Measurements from ENCODE around the gene LBP.
A peak's percentile ranks its signal among the peaks of the same experiment; 100 is the strongest.

The LBP gene, protein sequence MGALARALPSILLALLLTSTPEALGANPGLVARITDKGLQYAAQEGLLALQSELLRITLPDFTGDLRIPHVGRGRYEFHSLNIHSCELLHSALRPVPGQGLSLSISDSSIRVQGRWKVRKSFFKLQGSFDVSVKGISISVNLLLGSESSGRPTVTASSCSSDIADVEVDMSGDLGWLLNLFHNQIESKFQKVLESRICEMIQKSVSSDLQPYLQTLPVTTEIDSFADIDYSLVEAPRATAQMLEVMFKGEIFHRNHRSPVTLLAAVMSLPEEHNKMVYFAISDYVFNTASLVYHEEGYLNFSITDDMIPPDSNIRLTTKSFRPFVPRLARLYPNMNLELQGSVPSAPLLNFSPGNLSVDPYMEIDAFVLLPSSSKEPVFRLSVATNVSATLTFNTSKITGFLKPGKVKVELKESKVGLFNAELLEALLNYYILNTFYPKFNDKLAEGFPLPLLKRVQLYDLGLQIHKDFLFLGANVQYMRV

GRCh38 chr20:38346247-38346651, at the start of gene LBP:
Gene LBP (plus strand): TSS chr20:38346482. CDS start chr20:38346517, 35 bp downstream.
- TF ChIP-seq, protein P1, sequence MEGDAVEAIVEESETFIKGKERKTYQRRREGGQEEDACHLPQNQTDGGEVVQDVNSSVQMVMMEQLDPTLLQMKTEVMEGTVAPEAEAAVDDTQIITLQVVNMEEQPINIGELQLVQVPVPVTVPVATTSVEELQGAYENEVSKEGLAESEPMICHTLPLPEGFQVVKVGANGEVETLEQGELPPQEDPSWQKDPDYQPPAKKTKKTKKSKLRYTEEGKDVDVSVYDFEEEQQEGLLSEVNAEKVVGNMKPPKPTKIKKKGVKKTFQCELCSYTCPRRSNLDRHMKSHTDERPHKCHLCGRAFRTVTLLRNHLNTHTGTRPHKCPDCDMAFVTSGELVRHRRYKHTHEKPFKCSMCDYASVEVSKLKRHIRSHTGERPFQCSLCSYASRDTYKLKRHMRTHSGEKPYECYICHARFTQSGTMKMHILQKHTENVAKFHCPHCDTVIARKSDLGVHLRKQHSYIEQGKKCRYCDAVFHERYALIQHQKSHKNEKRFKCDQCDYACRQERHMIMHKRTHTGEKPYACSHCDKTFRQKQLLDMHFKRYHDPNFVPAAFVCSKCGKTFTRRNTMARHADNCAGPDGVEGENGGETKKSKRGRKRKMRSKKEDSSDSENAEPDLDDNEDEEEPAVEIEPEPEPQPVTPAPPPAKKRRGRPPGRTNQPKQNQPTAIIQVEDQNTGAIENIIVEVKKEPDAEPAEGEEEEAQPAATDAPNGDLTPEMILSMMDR (IDR thresholded peaks at IDR 0.05; ENCODE audit: low read depth, low read length, missing control alignments) = no peak
- H3K27me3 ChIP-seq (replicated peaks) = peaks cover 2% of the 10 kb centered on the region
- no peak within 1 kb of the TSS for H3K27ac ChIP-seq
- DNase-seq = no peak
- in situ Hi-C loops (cut with HindIII; ENCODE audit: low pct_ligation_motif_present, low sequenced_read_pairs) = no loop called here
- H3K36me3 ChIP-seq (replicated peaks) = no peaks in the 10 kb centered on the region
- no peak within 1 kb of the TSS for H3K4me3 ChIP-seq (ENCODE audit: low read depth, low read length)

- Histone ChIP-seq H3K4me3 (ENCODE audit: low read depth, low read length) (no peak overlapping the region), H3K27me3 (replicated peaks) (no peaks in the 10 kb centered on the region), H3K36me3 (replicated peaks) (no peaks in the 10 kb centered on the region), H3K27ac (peak overlapping the region; percentile 46)
- TF ChIP-seq, protein P1 (IDR thresholded peaks at IDR 0.05; ENCODE audit: low read depth, low read length, missing control alignments) = no peak
- in situ Hi-C loops (cut with HindIII; ENCODE audit: low pct_ligation_motif_present, low sequenced_read_pairs) = no loop called here
- DNase-seq = no peak
Measured at GRCh38 chr20:38297916-38298674, 48.2 kb upstream of the LBP start.

GRCh38 chr20:38298768-38299288, 47.5 kb upstream of the LBP start:
- DNase-seq = no peak
- in situ Hi-C loops (cut with HindIII; ENCODE audit: low pct_ligation_motif_present, low sequenced_read_pairs) = no loop called here
- Histone ChIP-seq H3K27me3 (replicated peaks) (no peaks in the 10 kb centered on the region), H3K4me3 (ENCODE audit: low read depth, low read length) (no peak overlapping the region), H3K27ac (peak overlapping the region; percentile 46), H3K36me3 (replicated peaks) (no peaks in the 10 kb centered on the region)
- TF ChIP-seq, protein P1 (IDR thresholded peaks at IDR 0.05; ENCODE audit: low read depth, low read length, missing control alignments) = no peak

- TF ChIP-seq, protein P1 (IDR thresholded peaks at IDR 0.05; ENCODE audit: low read depth, low read length, missing control alignments) = no peak
- in situ Hi-C loops (cut with HindIII; ENCODE audit: low pct_ligation_motif_present, low sequenced_read_pairs) = no loop called here
Measured at GRCh38 chr20:38299963-38300362, 46.3 kb upstream of the LBP start.

DNA sequence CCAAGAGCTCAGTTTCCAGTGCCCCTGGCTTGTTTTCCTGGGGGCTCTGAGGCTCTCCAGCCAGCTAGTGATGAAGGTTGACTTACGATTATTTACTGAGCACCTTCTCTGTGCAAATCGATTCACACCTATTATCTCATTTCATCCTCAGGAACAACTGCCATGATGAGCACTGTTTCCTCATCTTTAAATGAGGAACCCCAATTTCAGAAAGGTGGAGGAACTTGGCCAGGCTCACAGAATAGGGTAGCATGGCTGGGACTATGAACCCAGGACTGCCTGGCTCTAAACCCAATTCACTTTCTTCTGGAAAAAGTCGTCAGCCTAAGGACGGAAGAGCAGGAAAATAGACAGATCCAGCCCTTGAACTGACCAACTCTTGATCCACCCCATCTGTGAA, 45.8 kb upstream of the LBP start:
- in situ Hi-C loops (cut with HindIII; ENCODE audit: low pct_ligation_motif_present, low sequenced_read_pairs) = no loop called here
- no peak overlapping the region for H3K4me3 ChIP-seq (ENCODE audit: low read depth, low read length)
- TF ChIP-seq, protein P1 (IDR thresholded peaks at IDR 0.05; ENCODE audit: low read depth, low read length, missing control alignments) = no peak
- DNase-seq = no peak
- no peaks in the 10 kb centered on the region for H3K36me3 ChIP-seq (replicated peaks)
- H3K27me3 ChIP-seq (replicated peaks) = no peaks in the 10 kb centered on the region
- no peak overlapping the region for H3K27ac ChIP-seq

More at GRCh38 chr20:38299963-38300362, 46.3 kb upstream of the LBP start:
- Histone ChIP-seq H3K27ac (no peak overlapping the region), H3K27me3 (replicated peaks) (no peaks in the 10 kb centered on the region), H3K4me3 (ENCODE audit: low read depth, low read length) (no peak overlapping the region), H3K36me3 (replicated peaks) (no peaks in the 10 kb centered on the region)
- no peak for DNase-seq
